GM21786 (cell line): ENCODE results near the gene FLVCR2.
"Not testable (repeated sequence)": the region's sequence is repeated elsewhere in the genome, so short reads cannot be mapped to it uniquely, and the experiment has no call there.

Experiments used
- ATAC-seq: cut with Tn5 transposase; IDR thresholded peaks from one replicate; pipeline ENCODE4 v1.9.1; 2021; ENCODE audit not compliant: unreplicated experiment

The FLVCR2 gene

DNA sequence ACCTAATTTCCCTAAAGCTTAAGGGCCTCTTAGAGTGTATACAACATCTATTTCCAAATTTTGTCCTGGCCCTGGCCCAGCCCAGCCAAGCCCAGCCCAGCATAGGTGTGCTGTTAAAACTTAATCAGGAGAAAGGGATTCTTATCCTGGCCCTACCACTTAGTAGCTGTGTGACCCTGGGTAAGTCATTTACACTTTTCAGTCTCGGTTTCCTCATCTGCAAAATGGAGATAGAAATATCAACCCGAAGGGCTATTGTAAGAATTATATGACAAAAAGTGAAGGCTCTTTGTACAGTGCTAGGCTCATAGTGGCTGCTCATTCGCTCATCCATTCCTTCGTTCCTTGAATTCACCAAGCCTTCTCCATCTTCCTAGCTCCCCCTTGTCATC, 81.8 kb downstream of the FLVCR2 start:
- ATAC-seq = no peak

GRCh38 chr14:75660630-75661498, 82.4 kb downstream of the FLVCR2 start, which contains the start of the genes ERG28 and TTLL5:
ERG28 (minus strand) TSS chr14:75660876; CDS start chr14:75657502, 3,374 bp downstream.
TTLL5 (plus strand) TSS chr14:75661246; CDS start chr14:75663150, 1,904 bp downstream.
- peak; percentile 96 for ATAC-seq

DNA sequence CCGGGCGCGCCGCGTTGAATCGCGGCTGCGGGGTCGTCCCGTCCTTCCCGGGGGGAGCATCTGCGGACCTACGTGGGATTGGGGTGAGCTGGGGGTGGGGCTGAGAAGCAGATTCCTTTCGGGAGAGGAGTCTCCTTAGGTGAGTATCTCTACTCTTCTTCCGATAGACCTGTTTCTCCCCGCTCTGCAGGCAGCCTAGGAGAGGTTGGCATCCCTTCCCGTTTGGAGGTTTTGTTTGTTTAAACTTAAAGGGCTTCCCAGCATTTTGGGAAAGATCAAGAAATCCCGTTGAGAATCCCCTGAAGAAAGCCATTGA, 83.0 kb downstream of the FLVCR2 start:
- no peak for ATAC-seq

- ATAC-seq = no peak
These were observed 84.5 kb downstream of the FLVCR2 start for GRCh38 chr14:75662966-75663365.

GRCh38 chr14:75667099-75667765, 88.8 kb downstream of the FLVCR2 start:
- no peak for ATAC-seq

DNA sequence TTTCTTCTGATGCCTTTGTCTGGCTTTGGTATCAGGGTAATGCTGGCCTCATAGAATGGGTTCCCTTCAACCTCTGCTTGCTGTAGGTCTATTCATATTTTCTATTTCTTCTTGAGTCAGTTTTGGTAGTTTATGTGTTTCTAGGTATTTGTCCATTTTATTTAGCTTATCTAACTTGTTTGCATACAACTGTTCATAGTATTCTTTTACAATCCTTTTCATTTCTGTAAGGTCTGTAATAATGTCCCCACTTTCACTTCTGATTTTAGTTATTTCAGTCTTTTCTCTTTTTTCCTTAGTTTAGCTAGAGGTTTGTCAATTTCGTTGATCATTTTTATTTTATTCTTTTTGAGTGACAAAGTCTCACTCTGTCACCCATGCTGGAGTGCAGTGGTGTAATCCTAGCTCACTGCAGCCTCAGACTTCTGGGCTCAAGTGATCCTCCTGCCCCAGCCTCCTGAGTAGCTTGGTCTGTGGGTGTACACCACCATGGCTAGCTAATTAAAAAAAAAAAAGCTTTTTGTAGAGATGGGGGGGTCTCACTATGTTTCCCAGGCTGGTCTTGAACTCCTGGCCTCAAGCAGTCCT, 94.3 kb downstream of the FLVCR2 start:
- no peak for ATAC-seq

DNA sequence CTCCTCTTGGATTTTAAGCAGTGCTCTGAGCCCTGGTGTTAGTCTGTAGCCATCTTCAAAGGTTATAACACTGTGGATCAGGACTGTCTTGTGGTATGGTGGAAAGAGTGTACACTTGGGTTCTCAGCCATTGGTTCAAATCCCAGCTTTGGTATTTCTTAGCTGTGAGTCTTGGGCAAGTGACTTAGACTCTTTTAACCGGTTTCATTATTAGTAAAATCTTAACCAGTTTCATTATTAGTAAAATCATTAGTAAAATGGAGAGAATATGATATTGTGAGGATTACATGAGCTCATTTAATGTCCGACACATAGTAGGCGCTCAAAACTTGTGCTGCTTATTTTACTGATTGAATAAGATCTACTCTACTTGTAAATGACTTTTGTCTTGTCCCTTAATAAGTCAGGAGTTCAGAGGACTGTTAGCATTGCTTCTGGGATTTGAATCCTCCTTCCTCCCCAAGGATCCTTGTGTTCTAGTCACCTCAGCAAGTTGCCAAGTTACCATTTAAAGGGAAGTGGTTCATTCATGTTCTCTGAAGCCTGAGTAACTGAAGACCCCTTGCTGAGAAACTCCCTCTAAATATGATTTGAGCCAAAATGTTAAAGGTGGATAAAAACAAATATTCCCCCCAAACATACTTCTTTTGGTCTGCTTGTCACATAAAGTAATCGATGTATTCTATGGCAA, 95.1 kb downstream of the FLVCR2 start:
- ATAC-seq = no peak

- ATAC-seq = no peak
These were observed 97.0 kb downstream of the FLVCR2 start for GRCh38 chr14:75675265-75675960.

GRCh38 chr14:75685910-75686309, 107.5 kb downstream of the FLVCR2 start:
- ATAC-seq = no peak

DNA sequence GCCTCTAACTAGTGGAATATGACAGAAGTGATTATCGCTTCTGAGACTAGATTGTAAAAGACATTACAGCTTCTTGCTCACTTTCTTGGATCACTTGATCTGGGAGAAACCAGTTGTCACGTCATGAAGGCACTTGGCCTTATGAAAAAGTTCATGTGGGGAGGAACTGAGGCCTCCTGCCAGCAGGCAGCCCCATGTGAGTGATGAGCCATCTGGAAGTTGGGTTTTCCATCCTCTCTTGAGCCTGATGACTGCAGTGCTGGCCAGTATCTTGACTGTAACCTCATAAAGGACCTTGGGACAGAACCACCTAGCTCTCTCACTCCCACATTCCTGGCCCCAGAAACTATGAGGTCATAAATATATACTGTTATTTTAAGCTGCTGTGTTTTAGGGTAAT, 110.6 kb downstream of the FLVCR2 start:
- no peak for ATAC-seq

DNA sequence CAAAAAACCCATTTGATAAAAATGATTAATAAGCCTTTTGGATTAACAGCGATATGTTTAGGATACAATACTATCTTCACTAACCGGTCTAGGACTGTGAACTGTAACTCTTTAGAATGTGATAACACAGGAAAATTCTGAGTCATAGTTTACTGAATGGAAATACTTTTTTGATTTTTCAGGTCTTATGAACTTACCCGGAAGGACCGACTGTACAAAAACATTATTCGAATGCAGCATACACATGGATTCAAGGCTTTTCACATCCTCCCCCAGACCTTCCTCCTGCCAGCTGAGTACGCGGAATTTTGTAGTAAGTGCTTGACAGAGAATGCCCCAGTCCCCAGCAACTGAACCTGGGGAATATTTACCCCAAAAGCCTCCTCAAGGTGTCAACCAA, 111.6 kb downstream of the FLVCR2 start:
- ATAC-seq = no peak

GRCh38 chr14:75695025-75695424, 116.6 kb downstream of the FLVCR2 start:
- ATAC-seq = not testable (repeated sequence)

DNA sequence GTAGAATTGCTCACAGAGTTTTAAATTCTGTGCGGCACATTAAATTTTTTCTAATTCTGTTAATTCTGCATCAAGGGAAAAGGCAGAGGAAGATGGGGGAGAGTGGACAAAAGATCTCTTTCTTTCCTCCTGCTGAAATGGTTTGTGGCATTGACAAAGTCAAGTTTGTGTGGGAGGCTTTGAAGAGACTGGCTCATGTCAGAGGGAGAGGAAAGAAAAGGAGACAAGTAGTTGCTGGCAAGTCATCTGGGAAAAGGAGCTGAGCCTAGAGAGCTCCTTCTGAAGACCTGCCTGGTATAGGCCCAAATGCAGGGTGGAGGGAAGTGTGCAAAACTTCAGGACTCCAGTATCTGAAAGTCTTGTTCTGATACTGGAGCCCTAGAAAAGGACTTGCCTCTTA, 119.0 kb downstream of the FLVCR2 start:
- no peak for ATAC-seq
